Keratinocyte (primary cell): ENCODE data around the gene AKAP13. TPM values are rescaled to one million over a fixed set of nuclear protein-coding genes. Genes with fewer than 3 reads are reported as not detected.

Experiments
- DNase-seq: peaks from one replicate; pipeline ENCODE4 v3.0.0-alpha.2; 2011; ENCODE audit warnings: low read depth, missing footprints, low spot score
- FAIRE-seq: peaks from 2 replicates; lab custom pipeline; 2011; peaks lifted over from hg19 to GRCh38; lab: Jason Lieb, UNC
- H2AFZ ChIP-seq: 2 replicates; pipeline ENCODE4 v1.6.0; 2012; ENCODE audit warnings: low read length, control low read depth, inconsistent platforms; ENCODE audit not compliant: control insufficient read depth
- H3K27ac ChIP-seq: 2 replicates; pipeline ENCODE4 v1.5.1; 2011; ENCODE audit warnings: low read length; ENCODE audit not compliant: control insufficient read depth, insufficient read depth
- H3K27me3 ChIP-seq: 3 replicates; pipeline ENCODE4 v1.6.0; 2011; ENCODE audit warnings: low read length; ENCODE audit not compliant: control insufficient read depth, insufficient read depth; ENCODE audit errors: extremely low read depth
- H3K36me3 ChIP-seq, 2 experiments: 2 replicates in 1 of 2; 3 replicates in 1 of 2; pipeline ENCODE4 v1.5.1; 2011; ENCODE audit warnings: low read length in 2 of 2, mild to moderate bottlenecking in 1 of 2; ENCODE audit not compliant: control insufficient read depth in 2 of 2, insufficient read depth in 2 of 2; ENCODE audit errors: extremely low read depth in 1 of 2
- H3K4me1 ChIP-seq: 3 replicates; pipeline ENCODE4 v1.5.1; 2011; ENCODE audit warnings: low read length; ENCODE audit not compliant: control insufficient read depth, insufficient read depth; ENCODE audit errors: extremely low read depth
- H3K4me2 ChIP-seq: 3 replicates; pipeline ENCODE4 v1.6.0; 2011; ENCODE audit warnings: low read depth, low read length; ENCODE audit not compliant: control insufficient read depth, insufficient read depth; ENCODE audit errors: extremely low read depth
- H3K4me3 ChIP-seq, 3 experiments: fragments of 200-600 bp in 1 of 3; sonication (generic) in 1 of 3; 2 replicates in 2 of 3; 3 replicates in 1 of 3; pipeline ENCODE4 v1.5.1; 2011 to 2016; ENCODE audit warnings: low read length in 3 of 3, mild to moderate bottlenecking in 3 of 3, control low read depth in 2 of 3, inconsistent platforms in 1 of 3, low read depth in 1 of 3, mixed read lengths in 1 of 3, mixed run types in 1 of 3, moderate library complexity in 1 of 3; ENCODE audit not compliant: control insufficient read depth in 2 of 3, insufficient read depth in 2 of 3; ENCODE audit errors: extremely low read depth in 1 of 3
- H3K79me2 ChIP-seq: 2 replicates; pipeline ENCODE4 v1.6.0; 2012; ENCODE audit warnings: low read length; ENCODE audit not compliant: control insufficient read depth, insufficient read depth
- H3K9ac ChIP-seq: 3 replicates; pipeline ENCODE4 v1.6.0; 2011; ENCODE audit warnings: low read length; ENCODE audit not compliant: control insufficient read depth, insufficient read depth; ENCODE audit errors: extremely low read depth
- H3K9me1 ChIP-seq: 3 replicates; pipeline ENCODE4 v1.6.0; 2011; ENCODE audit warnings: low read length; ENCODE audit not compliant: control insufficient read depth, insufficient read depth; ENCODE audit errors: extremely low read depth
- H3K9me3 ChIP-seq: 2 replicates; pipeline ENCODE4 v1.5.1; 2012; ENCODE audit warnings: low read depth, low read length; ENCODE audit not compliant: control insufficient read depth
- H4K20me1 ChIP-seq: 3 replicates; pipeline ENCODE4 v1.6.0; 2011; ENCODE audit warnings: low read length; ENCODE audit not compliant: control insufficient read depth, insufficient read depth; ENCODE audit errors: extremely low read depth
- EZH2 ChIP-seq: IDR thresholded peaks from one replicate; pipeline ENCODE4 v1.6.1; 2012; ENCODE audit warnings: inconsistent platforms, mild to moderate bottlenecking, low read length, moderate library complexity
- dilution Hi-C: fragments of 300-500 bp; cut with MboI; formaldehyde crosslinking; loops from one replicate; pipeline ENCODE4 v1.7.0; 2020; ENCODE audit warnings: low sequenced_read_pairs; ENCODE audit not compliant: extremely low pct_ligation_motif_present
- polyA plus RNA-seq, 5 experiments: library from polyadenylated mRNA; depleted of rRNA in 3 of 5; stranded (reverse) in 3 of 5; stranded (forward) in 1 of 5; unstranded in 1 of 5; fragments of >200 nt; gene quantifications; 1 replicate in 1 of 5; 2 replicates in 3 of 5; 3 replicates in 1 of 5; pipeline versions ENCODE4 v1.2.1 to v1.2.3, GENCODE V29; 2011 to 2012; ENCODE audit warnings: missing spikeins in 2 of 5, low read depth in 1 of 5, low replicate concordance in 1 of 5
- TF ChIP-seq, protein P1 (sequence below), 3 experiments: IDR thresholded peaks in 1 of 3; conservative IDR thresholded peaks in 1 of 3; optimal IDR thresholded peaks in 1 of 3; 2 replicates in 2 of 3; 3 replicates in 1 of 3; pipeline versions ENCODE3 to v1.5.1; 2011; ENCODE audit warnings: low read length in 3 of 3, mild to moderate bottlenecking in 3 of 3, moderate library complexity in 2 of 3, control low read depth in 1 of 3, inconsistent platforms in 1 of 3; ENCODE audit not compliant: insufficient read depth in 2 of 3; ENCODE audit errors: extremely low read depth in 1 of 3

Gene AKAP13
- polyA plus RNA-seq, 1 donor (not counting 4 experiments of a cell fraction or from before 2014, with no cell fraction given) = 16.7 TPM

DNA sequence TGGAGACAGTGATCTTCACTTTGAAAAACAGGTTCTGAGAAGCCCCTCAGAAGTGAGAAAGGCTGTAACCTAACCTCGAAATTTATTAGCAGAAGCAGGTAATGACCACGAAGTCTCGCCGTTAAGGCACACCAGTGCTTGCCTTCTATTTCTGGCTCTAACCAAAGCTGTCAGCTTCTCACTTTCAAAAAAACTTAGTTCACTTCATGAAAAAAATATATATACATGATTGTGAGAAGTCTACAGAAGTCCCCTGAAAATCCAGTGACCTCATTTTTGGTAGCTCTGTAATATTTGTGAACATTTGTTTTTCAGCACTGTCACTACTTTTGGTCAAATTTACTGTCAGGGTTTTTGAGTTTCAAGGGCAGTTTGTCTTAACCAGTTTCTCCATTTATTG lies 19.1 kb upstream of the AKAP13 start:
- Histone ChIP-seq H4K20me1 (no peaks in the 10 kb centered on the region), H3K4me3 (no peak overlapping the region), H3K9me3 (no peaks in the 10 kb centered on the region), H3K4me1 (peaks cover 13% of the 10 kb centered on the region), H3K9me1 (no peaks in the 10 kb centered on the region), H3K9ac (no peak overlapping the region), H2AFZ (no peak overlapping the region), H3K36me3 (no peaks in the 10 kb centered on the region), H3K27ac (no peak overlapping the region), H3K79me2 (no peaks in the 10 kb centered on the region), H3K27me3 (no peaks in the 10 kb centered on the region), H3K4me2 (no peak overlapping the region)
- DNase-seq (no peak), FAIRE-seq (no peak)
- dilution Hi-C loops = no loop called here
- TF ChIP-seq EZH2 = no peak
- TF ChIP-seq, protein P1, sequence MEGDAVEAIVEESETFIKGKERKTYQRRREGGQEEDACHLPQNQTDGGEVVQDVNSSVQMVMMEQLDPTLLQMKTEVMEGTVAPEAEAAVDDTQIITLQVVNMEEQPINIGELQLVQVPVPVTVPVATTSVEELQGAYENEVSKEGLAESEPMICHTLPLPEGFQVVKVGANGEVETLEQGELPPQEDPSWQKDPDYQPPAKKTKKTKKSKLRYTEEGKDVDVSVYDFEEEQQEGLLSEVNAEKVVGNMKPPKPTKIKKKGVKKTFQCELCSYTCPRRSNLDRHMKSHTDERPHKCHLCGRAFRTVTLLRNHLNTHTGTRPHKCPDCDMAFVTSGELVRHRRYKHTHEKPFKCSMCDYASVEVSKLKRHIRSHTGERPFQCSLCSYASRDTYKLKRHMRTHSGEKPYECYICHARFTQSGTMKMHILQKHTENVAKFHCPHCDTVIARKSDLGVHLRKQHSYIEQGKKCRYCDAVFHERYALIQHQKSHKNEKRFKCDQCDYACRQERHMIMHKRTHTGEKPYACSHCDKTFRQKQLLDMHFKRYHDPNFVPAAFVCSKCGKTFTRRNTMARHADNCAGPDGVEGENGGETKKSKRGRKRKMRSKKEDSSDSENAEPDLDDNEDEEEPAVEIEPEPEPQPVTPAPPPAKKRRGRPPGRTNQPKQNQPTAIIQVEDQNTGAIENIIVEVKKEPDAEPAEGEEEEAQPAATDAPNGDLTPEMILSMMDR (optimal IDR thresholded peaks at IDR 0.05 in 1 of 3, IDR thresholded peaks at IDR 0.05 in 1 of 3, conservative IDR thresholded peaks at IDR 0.05 in 1 of 3; ENCODE audit: extremely low read depth in 1 of 3, insufficient read depth in 2 of 3, low read length in 3 of 3) = no peak

DNA sequence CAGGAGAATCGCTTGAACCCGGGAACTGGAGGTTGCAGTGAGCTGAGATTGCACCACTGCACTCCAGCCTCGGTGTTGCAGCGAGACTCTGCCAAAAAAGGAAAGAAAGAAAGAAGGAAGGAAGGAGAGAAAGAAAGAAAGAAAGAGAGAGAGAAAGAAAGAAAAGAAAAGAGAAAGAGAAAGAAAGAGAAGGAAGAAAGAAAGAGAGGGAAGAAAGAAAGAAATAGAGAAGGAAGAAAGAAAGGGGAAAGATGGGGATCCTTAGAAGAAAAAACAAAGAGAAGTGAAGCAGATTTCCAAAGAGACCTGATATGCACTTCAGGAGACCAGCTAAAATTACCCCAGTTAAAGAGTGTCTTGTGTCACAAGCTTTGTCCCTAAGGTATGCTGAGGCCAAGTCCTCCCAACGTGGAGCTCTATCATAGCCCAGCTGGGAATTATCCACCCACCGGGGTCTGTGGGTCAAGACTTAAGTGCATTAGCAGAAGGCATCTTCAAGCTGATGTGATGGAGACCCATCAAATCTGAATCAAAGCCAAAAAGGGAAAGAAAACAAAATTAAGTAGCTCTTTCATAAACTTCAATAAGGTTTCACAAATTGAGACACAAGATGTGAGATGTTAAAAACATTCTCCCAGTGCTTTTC lies 17.8 kb upstream of the AKAP13 start:
- no peak overlapping the region for H2AFZ ChIP-seq

More for the DNA sequence above, 17.8 kb upstream of the AKAP13 start:
- Histone ChIP-seq H3K27me3 (no peaks in the 10 kb centered on the region), H3K27ac (no peak overlapping the region), H3K9me3 (no peaks in the 10 kb centered on the region), H3K9ac (no peak overlapping the region), H3K79me2 (no peaks in the 10 kb centered on the region), H3K4me2 (no peak overlapping the region), H3K4me1 (peaks cover 9% of the 10 kb centered on the region), H3K4me3 (no peak overlapping the region), H3K9me1 (no peaks in the 10 kb centered on the region), H4K20me1 (no peaks in the 10 kb centered on the region), H3K36me3 (no peaks in the 10 kb centered on the region)
- DNase-seq (no peak), FAIRE-seq (no peak)
- TF ChIP-seq, protein P1 (optimal IDR thresholded peaks at IDR 0.05 in 1 of 3, IDR thresholded peaks at IDR 0.05 in 1 of 3, conservative IDR thresholded peaks at IDR 0.05 in 1 of 3; ENCODE audit: extremely low read depth in 1 of 3, insufficient read depth in 2 of 3, low read length in 3 of 3) = no peak
- no peak for TF ChIP-seq EZH2
- dilution Hi-C loops = no loop called here
